CD8-positive, alpha-beta memory T cell (primary cell): Measurements from ENCODE around the gene ODF4. TPM values are rescaled to one million over a fixed set of nuclear protein-coding genes. Genes with fewer than 3 reads are reported as not detected.

Experiments
- CTCF ChIA-PET: fragments of 350-600 bp; sonication (Branson Sonifier 250); formaldehyde crosslinking; loops from one replicate; lab custom pipeline; 2021; ENCODE audit warnings: antibody characterized with exemption; lab: Charles Lee
- POLR2A ChIA-PET: fragments of 350-600 bp; sonication (Branson Sonifier 250); formaldehyde crosslinking; loops from one replicate; lab custom pipeline; 2021; ENCODE audit warnings: antibody characterized with exemption; lab: Charles Lee
- DNase-seq, 5 donors: peaks; one replicate each; pipeline versions ENCODE4 v3.0.0 to v3.0.0-alpha.2; 2020 to 2022; ENCODE audit warnings: mixed read lengths in 1 of 5
- H3K27ac ChIP-seq: one replicate; pipeline ENCODE4 v1.7.0; 2013; ENCODE audit warnings: low read depth, mild to moderate bottlenecking, low read length, moderate library complexity
- H3K27me3 ChIP-seq: 2 replicates; pipeline ENCODE4 v1.7.0; 2013; ENCODE audit warnings: low read length, mild to moderate bottlenecking; ENCODE audit not compliant: insufficient read depth, poor library complexity, severe bottlenecking
- H3K36me3 ChIP-seq: 2 replicates; pipeline ENCODE4 v1.7.0; 2013; ENCODE audit warnings: mild to moderate bottlenecking, low read length, moderate library complexity; ENCODE audit not compliant: insufficient read depth
- H3K4me1 ChIP-seq: 2 replicates; pipeline ENCODE4 v1.7.0; 2013; ENCODE audit warnings: mild to moderate bottlenecking, low read length, moderate library complexity; ENCODE audit not compliant: insufficient read depth
- H3K4me3 ChIP-seq: 2 replicates; pipeline ENCODE4 v1.7.0; 2013; ENCODE audit warnings: mild to moderate bottlenecking, low read length
- H3K9me3 ChIP-seq: 2 replicates; pipeline ENCODE4 v1.7.0; 2013; ENCODE audit warnings: mild to moderate bottlenecking, low read length
- H3K27ac Mint-ChIP-seq, 8 donors: one replicate each; pipeline ENCODE4 v1.8.0; 2020 to 2021; ENCODE audit warnings: mixed read lengths in 8 of 8, mild to moderate bottlenecking in 6 of 8, inconsistent platforms in 3 of 8, moderate library complexity in 3 of 8
- H3K27me3 Mint-ChIP-seq, 2 donors: one replicate each; pipeline ENCODE4 v1.8.0; 2020 to 2021; ENCODE audit warnings: mixed read lengths in 2 of 2, mild to moderate bottlenecking in 1 of 2, moderate library complexity in 1 of 2
- H3K36me3 Mint-ChIP-seq, 3 donors: one replicate each; pipeline ENCODE4 v1.8.0; 2020 to 2021; ENCODE audit warnings: mixed read lengths in 3 of 3, inconsistent platforms in 1 of 3, mild to moderate bottlenecking in 1 of 3
- H3K4me1 Mint-ChIP-seq, 3 donors: one replicate each; pipeline ENCODE4 v1.8.0; 2020 to 2021; ENCODE audit warnings: mixed read lengths in 3 of 3, inconsistent platforms in 1 of 3, mild to moderate bottlenecking in 1 of 3
- H3K4me3 Mint-ChIP-seq, 7 donors: one replicate each; pipeline ENCODE4 v1.8.0; 2020 to 2021; ENCODE audit warnings: mixed read lengths in 7 of 7, mild to moderate bottlenecking in 6 of 7, moderate library complexity in 4 of 7, inconsistent platforms in 2 of 7
- H3K9me3 Mint-ChIP-seq, 5 donors: one replicate each; pipeline ENCODE4 v1.8.0; 2020 to 2022; ENCODE audit warnings: mixed read lengths in 5 of 5, mild to moderate bottlenecking in 3 of 5, moderate library complexity in 2 of 5, inconsistent platforms in 1 of 5
- polyA plus RNA-seq: library from polyadenylated mRNA; unstranded; fragments of 300-500 nt; fragmentation: Illumina TruSeq; gene quantifications from one replicate; pipeline ENCODE4 v1.2.3, GENCODE V29; 2021
- total RNA-seq, 2 experiments: library from RNA; stranded (reverse); gene quantifications; one replicate each; pipeline ENCODE4 v1.2.3, GENCODE V29; 2021

ODF4 gene
- total and polyA plus RNA-seq, 3 experiments from 2014 or later, result not detected

DNA sequence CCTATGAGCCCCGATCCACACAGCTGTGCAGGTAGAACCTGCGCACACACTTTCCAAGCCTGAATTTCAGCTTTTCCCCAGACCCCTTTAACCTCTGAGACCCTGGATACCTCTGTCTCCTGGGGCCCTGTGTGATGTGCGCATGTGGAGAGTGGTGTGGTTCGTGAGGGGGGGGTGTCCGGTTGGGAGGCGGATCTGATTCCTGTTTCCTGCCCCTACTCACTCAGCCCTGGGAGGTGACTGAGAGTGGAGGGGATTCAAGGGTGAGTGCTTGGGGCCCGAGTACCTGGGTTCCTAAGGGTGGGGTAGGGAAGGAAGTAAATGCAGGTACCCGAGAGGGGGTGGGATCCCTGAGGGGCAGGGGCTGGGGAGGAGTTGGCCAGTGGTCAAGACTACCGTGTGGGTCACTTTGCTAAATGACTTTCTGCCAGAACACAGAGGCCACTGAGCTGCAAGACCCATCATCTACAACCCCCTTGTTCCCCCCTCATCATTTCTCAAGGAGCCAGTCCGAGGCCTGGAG lies 29.0 kb upstream of the ODF4 start:
- H3K36me3 ChIP-seq, result no peaks in the 10 kb centered on the region
- no peaks in the 10 kb centered on the region for H3K4me1 ChIP-seq
- H3K9me3 Mint-ChIP-seq, result no peaks in the 10 kb centered on the region
- no peaks in the 10 kb centered on the region for H3K4me1 Mint-ChIP-seq
- CTCF ChIA-PET, result no interaction called here
- H3K4me3 Mint-ChIP-seq, result no peak overlapping the region
- H3K27ac ChIP-seq, result no peak overlapping the region
- H3K9me3 ChIP-seq, result no peaks in the 10 kb centered on the region
- H3K27ac Mint-ChIP-seq, result no peak overlapping the region
- peaks cover 19 to 22% of the 10 kb centered on the region in 2 donors for H3K27me3 Mint-ChIP-seq
- H3K27me3 ChIP-seq, result peaks cover 4% of the 10 kb centered on the region
- no peak for DNase-seq
- H3K4me3 ChIP-seq, result no peak overlapping the region
- POLR2A ChIA-PET, result no interaction called here
- H3K36me3 Mint-ChIP-seq, result no peaks in the 10 kb centered on the region

GRCh38 chr17:8311131-8311790 lies 28.4 kb upstream of the ODF4 start:
- POLR2A ChIA-PET, result no interaction called here
- DNase-seq, result no peak
- no peak overlapping the region for H3K27ac Mint-ChIP-seq
- H3K4me1 Mint-ChIP-seq, result no peaks in the 10 kb centered on the region
- peaks cover 22 to 28% of the 10 kb centered on the region in 2 donors for H3K27me3 Mint-ChIP-seq
- peaks cover 4% of the 10 kb centered on the region for H3K27me3 ChIP-seq
- H3K4me3 ChIP-seq, result no peak overlapping the region
- CTCF ChIA-PET, result no interaction called here
- no peak overlapping the region for H3K27ac ChIP-seq
- H3K4me1 ChIP-seq, result no peaks in the 10 kb centered on the region
- no peaks in the 10 kb centered on the region for H3K9me3 Mint-ChIP-seq
- no peak overlapping the region for H3K4me3 Mint-ChIP-seq
- H3K36me3 ChIP-seq, result no peaks in the 10 kb centered on the region
- no peaks in the 10 kb centered on the region for H3K36me3 Mint-ChIP-seq
- H3K9me3 ChIP-seq, result no peaks in the 10 kb centered on the region

DNA sequence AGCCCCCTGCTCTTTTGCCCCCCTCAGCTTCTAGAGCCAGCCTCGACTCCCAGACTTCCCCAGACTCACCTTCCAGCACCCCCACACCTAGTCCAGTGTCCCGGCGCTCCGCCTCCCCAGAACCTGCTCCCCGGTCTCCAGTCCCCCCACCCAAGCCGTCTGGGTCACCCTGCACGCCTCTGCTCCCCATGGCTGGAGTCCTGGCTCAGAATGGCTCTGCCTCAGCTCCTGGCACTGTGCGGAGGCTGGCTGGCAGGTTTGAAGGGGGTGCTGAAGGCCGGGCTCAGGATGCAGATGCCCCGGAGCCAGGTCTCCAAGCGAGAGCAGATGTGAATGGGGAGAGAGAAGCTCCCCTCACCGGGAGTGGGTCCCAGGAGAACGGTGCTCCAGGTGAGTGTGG lies 27.4 kb upstream of the ODF4 start:
- DNase-seq, result no peak
- H3K27me3 ChIP-seq, result peaks cover 4% of the 10 kb centered on the region
- CTCF ChIA-PET, result interaction anchor here (1.0 kb wide), 1 partner anchor 239 kb away, joined by 3 read pairs; no protein-coding TSS in a partner anchor
- POLR2A ChIA-PET, result no interaction called here
- no peaks in the 10 kb centered on the region for H3K9me3 ChIP-seq
- H3K4me3 ChIP-seq, result no peak overlapping the region
- no peak overlapping the region for H3K27ac ChIP-seq
- no peak overlapping the region for H3K4me3 Mint-ChIP-seq
- no peaks in the 10 kb centered on the region for H3K4me1 ChIP-seq
- H3K9me3 Mint-ChIP-seq, result no peaks in the 10 kb centered on the region
- no peaks in the 10 kb centered on the region for H3K36me3 ChIP-seq
- peaks cover 22 to 31% of the 10 kb centered on the region in 2 donors for H3K27me3 Mint-ChIP-seq
- no peaks in the 10 kb centered on the region for H3K4me1 Mint-ChIP-seq
- H3K27ac Mint-ChIP-seq, result no peak overlapping the region
- no peaks in the 10 kb centered on the region for H3K36me3 Mint-ChIP-seq

DNA sequence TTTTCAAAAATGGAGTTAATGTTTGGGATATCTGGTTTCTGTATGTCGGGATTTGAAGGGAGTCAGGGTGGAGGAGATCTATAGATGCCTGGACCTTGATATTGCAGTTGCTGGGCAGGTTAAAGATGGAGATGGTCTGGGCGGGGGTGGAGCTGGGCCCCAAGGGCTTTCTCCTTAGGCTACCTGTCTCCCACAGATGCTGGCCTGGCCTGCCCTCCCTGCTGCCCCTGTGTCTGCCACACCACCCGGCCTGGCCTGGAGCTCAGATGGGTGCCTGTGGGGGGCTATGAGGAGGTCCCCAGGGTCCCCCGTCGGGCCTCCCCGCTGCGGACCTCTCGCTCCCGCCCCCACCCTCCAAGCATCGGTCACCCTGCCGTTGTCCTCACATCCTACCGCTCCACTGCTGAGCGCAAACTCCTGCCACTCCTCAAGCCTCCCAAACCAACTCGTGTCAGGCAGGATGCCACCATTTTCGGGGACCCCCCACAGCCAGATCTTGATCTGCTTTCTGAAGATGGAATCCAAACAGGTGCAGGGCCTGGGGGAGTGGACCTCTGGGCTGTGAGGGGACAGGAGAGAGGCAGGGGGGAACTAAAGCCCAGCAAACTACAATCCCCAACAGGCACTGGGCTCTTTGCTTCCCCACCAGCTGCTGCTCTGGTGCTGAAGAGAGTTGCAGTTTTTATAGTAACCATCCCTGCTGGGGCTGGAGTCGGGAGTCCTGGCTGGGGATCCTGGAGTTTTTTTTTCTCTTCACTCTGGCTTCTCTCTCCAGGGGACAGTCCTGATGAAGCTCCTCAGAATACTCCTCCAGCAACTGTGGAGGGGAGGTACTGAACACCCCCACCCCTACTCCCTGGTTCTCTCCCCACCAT lies 26.7 kb upstream of the ODF4 start:
- Histone ChIP-seq H3K27ac (no peak overlapping the region), H3K4me1 (no peaks in the 10 kb centered on the region), H3K36me3 (no peaks in the 10 kb centered on the region), H3K27me3 (peaks cover 4% of the 10 kb centered on the region), H3K9me3 (no peaks in the 10 kb centered on the region), H3K4me3 (no peak overlapping the region)
- no peaks in the 10 kb centered on the region for H3K36me3 Mint-ChIP-seq
- H3K27ac Mint-ChIP-seq, result peak overlapping the region in 1 of 8 donors; percentile 50
- H3K9me3 Mint-ChIP-seq, result no peaks in the 10 kb centered on the region
- no peak for DNase-seq
- CTCF ChIA-PET, result interaction anchor here (1.0 kb wide), 1 partner anchor 239 kb away, joined by 3 read pairs; no protein-coding TSS in a partner anchor
- H3K27me3 Mint-ChIP-seq, result peaks cover 22 to 31% of the 10 kb centered on the region in 2 donors
- H3K4me1 Mint-ChIP-seq, result no peaks in the 10 kb centered on the region
- POLR2A ChIA-PET, result no interaction called here
- H3K4me3 Mint-ChIP-seq, result no peak overlapping the region

GRCh38 chr17:8314797-8315763 lies 24.6 kb upstream of the ODF4 start:
- no peaks in the 10 kb centered on the region for H3K36me3 Mint-ChIP-seq
- no peak overlapping the region for H3K4me3 Mint-ChIP-seq
- no peaks in the 10 kb centered on the region for H3K9me3 Mint-ChIP-seq
- H3K27ac Mint-ChIP-seq, result no peak overlapping the region
- Histone ChIP-seq H3K4me1 (no peaks in the 10 kb centered on the region), H3K27ac (no peak overlapping the region), H3K9me3 (no peaks in the 10 kb centered on the region), H3K4me3 (no peak overlapping the region), H3K27me3 (peaks cover 4% of the 10 kb centered on the region), H3K36me3 (no peaks in the 10 kb centered on the region)
- H3K4me1 Mint-ChIP-seq, result no peaks in the 10 kb centered on the region
- POLR2A ChIA-PET, result no interaction called here
- DNase-seq, result no peak
- CTCF ChIA-PET, result interaction anchor here (0.9 to 1.4 kb wide), 2 partner anchors 236 to 254 kb away, joined by 3 to 4 read pairs; no protein-coding TSS in a partner anchor
- peaks cover 22 to 34% of the 10 kb centered on the region in 2 donors for H3K27me3 Mint-ChIP-seq

DNA sequence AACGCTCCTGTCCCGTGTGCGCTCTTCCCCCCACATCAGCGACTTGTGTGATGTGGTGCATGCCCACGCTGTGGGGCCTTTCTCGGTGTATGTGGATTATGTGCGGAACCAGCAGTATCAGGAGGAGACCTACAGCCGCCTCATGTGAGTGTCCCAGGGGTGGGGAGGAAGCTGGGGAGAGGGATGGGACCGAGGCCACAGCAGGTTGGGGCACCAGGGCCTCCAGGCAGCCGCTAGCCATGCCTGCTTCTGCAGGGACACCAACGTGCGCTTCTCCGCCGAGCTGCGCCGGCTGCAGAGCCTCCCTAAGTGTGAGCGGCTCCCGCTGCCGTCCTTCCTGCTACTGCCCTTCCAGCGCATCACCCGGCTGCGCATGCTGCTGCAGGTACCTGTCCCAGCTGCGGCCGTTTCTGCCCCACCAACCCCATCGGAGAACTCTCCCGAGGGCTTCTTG lies 23.8 kb upstream of the ODF4 start:
- Histone ChIP-seq H3K27ac (no peak overlapping the region), H3K4me1 (no peaks in the 10 kb centered on the region), H3K36me3 (no peaks in the 10 kb centered on the region), H3K27me3 (peaks cover 4% of the 10 kb centered on the region), H3K4me3 (no peak overlapping the region), H3K9me3 (no peaks in the 10 kb centered on the region)
- Mint-ChIP-seq H3K4me3 (no peak overlapping the region), H3K4me1 (no peaks in the 10 kb centered on the region), H3K9me3 (no peaks in the 10 kb centered on the region), H3K27ac (no peak overlapping the region), H3K36me3 (no peaks in the 10 kb centered on the region), H3K27me3 (peaks cover 18 to 38% of the 10 kb centered on the region in 2 donors)
- no peak for DNase-seq
- ChIA-PET POLR2A (no interaction called here), CTCF (interaction anchor here (0.9 to 1.4 kb wide), 2 partner anchors 237 to 255 kb away, joined by 3 to 4 read pairs; no protein-coding TSS in a partner anchor)

DNA sequence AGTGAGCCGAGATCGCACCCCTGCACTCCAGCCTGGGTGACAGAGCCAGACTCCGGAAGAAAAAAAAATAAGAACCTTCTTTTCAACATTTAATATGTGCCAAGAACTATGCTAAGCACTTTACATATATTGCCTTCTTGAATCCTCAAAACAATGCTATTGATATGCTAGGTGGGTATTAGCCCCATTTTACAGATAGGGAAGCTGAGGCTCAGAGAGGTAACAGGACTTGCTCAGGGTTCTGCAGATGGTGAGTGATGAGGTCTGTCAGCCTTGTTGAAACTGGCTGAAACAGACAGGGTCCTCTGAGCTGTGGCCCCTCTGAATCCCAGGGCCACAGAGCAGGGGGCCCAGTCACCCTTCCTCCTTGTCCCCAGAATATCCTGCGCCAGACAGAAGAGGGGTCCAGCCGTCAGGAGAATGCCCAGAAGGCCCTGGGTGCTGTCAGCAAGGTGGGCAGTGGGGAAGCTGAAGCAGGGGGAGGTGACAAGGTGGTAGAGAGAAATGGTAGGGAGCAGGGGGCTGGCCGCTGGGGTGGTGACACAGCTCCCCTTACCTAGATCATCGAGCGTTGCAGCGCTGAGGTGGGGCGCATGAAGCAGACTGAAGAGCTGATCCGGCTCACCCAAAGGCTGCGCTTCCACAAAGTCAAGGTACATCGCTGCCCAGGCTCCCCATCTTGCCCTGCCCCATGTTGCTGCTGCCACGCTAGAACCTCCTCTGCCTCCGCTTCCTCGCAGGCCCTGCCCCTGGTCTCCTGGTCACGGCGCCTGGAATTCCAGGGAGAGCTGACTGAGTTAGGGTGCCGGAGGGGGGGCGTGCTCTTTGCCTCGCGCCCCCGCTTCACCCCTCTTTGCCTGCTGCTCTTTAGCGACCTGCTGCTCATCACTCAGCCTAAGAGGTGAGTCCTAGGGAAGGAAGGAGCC lies 21.4 kb upstream of the ODF4 start:
- Mint-ChIP-seq H3K36me3 (no peaks in the 10 kb centered on the region), H3K4me3 (no peak overlapping the region), H3K4me1 (no peaks in the 10 kb centered on the region), H3K9me3 (no peaks in the 10 kb centered on the region), H3K27ac (no peak overlapping the region), H3K27me3 (peaks cover 14 to 42% of the 10 kb centered on the region in 2 donors)
- DNase-seq, result no peak
- Histone ChIP-seq H3K9me3 (no peaks in the 10 kb centered on the region), H3K27me3 (no peaks in the 10 kb centered on the region), H3K27ac (no peak overlapping the region), H3K4me3 (no peak overlapping the region), H3K36me3 (no peaks in the 10 kb centered on the region), H3K4me1 (no peaks in the 10 kb centered on the region)
- ChIA-PET POLR2A (no interaction called here), CTCF (no interaction called here)
